HepG2 (cell line): ENCODE measurements around the gene LPCAT4. TPM values are rescaled to one million over a fixed set of nuclear protein-coding genes. Genes with fewer than 3 reads are reported as not detected.
A peak's percentile ranks its signal among the peaks of the same experiment; 100 is the strongest.

Experiments used
- ATAC-seq: fragments of 200-7000 bp; cut with Tn5 transposase; 3 replicates; pipeline ENCODE4 v1.9.1; 2020; ENCODE audit warnings: mild to moderate bottlenecking, moderate library complexity
- BruUV-seq: library from RNA; stranded (reverse); fragments of 400-500 nt; replicated peaks from 2 replicates; lab custom pipeline; 2021; lab: Mats Ljungman, UMichigan
- CTCF ChIA-PET: fragments of 300-600 bp; formaldehyde crosslinking; extraction: SDS; loops from one replicate; lab custom pipeline; 2021; ENCODE audit warnings: low total read pairs, inconsistent platforms, low intra/inter-chr PET ratio; lab: Yijun Ruan, JAX
- POLR2A ChIA-PET: fragments of 350-600 bp; sonication (Branson Sonifier 250); formaldehyde crosslinking; loops from one replicate; lab custom pipeline; 2020; ENCODE audit warnings: antibody characterized with exemption, inconsistent platforms; lab: Yijun Ruan, JAX
- DNase-seq: peaks from one replicate; pipeline ENCODE4 v3.0.0-alpha.2; 2015; ENCODE audit warnings: low spot score
- FAIRE-seq: peaks from 3 replicates; lab custom pipeline; 2011; peaks lifted over from hg19 to GRCh38; lab: Jason Lieb, UNC
- H2AFZ ChIP-seq: one replicate; pipeline ENCODE4 v1.6.1; 2011; ENCODE audit warnings: low read length, inconsistent platforms
- H3K27ac ChIP-seq: fragments of 300-600 bp; 3 replicates; pipeline ENCODE4 v1.8.0; 2011; ENCODE audit warnings: mixed run types, mild to moderate bottlenecking, mixed read lengths, low read length, inconsistent platforms; ENCODE audit not compliant: insufficient read depth; ENCODE audit errors: extremely low read length
- H3K27me3 ChIP-seq, 2 experiments: fragments of 200-600 bp in 1 of 2; 2 replicates in 1 of 2; 3 replicates in 1 of 2; pipeline versions ENCODE4 v1.6.0 to v1.8.0; 2011; ENCODE audit warnings: low read length in 2 of 2, mild to moderate bottlenecking in 2 of 2, moderate library complexity in 2 of 2, inconsistent platforms in 1 of 2; ENCODE audit not compliant: insufficient read depth in 2 of 2, control insufficient read depth in 1 of 2
- H3K36me3 ChIP-seq, 2 experiments: fragments of 200-600 bp in 1 of 2; replicated peaks in 1 of 2; 2 replicates in 1 of 2; 3 replicates in 1 of 2; pipeline versions ENCODE4 v1.5.1 to v1.8.0; 2011; ENCODE audit warnings: low read length in 2 of 2, inconsistent platforms in 1 of 2; ENCODE audit not compliant: insufficient read depth in 2 of 2, control insufficient read depth in 1 of 2
- H3K4me1 ChIP-seq: 2 replicates; pipeline ENCODE4 v1.5.1; 2012; ENCODE audit warnings: low read length, inconsistent platforms; ENCODE audit not compliant: insufficient read depth
- H3K4me2 ChIP-seq: 2 replicates; pipeline ENCODE4 v1.6.0; 2011; ENCODE audit warnings: low read depth, low read length, inconsistent platforms
- H3K4me3 ChIP-seq, 3 experiments: fragments of 200-600 bp in 1 of 3; sonication (generic), shearing (Covaris generic) in 1 of 3; replicated peaks in 1 of 3; 2 replicates each; pipeline ENCODE4 v1.5.1; 2011 to 2016; ENCODE audit warnings: low read length in 3 of 3, inconsistent platforms in 2 of 3, low read depth in 2 of 3, mild to moderate bottlenecking in 2 of 3, control low read depth in 1 of 3, mixed read lengths in 1 of 3; ENCODE audit not compliant: insufficient read depth in 1 of 3
- H3K79me2 ChIP-seq: one replicate; pipeline ENCODE4 v1.6.1; 2011; ENCODE audit warnings: low read length, inconsistent platforms; ENCODE audit not compliant: insufficient read depth
- H3K9ac ChIP-seq: 2 replicates; pipeline ENCODE4 v1.6.0; 2011; ENCODE audit warnings: mild to moderate bottlenecking, low read depth, low read length, inconsistent platforms; ENCODE audit not compliant: insufficient read depth
- H3K9me3 ChIP-seq: 2 replicates; pipeline ENCODE4 v1.5.1; 2012; ENCODE audit warnings: mild to moderate bottlenecking, low read length
- H4K20me1 ChIP-seq: 2 replicates; pipeline ENCODE4 v1.6.0; 2011; ENCODE audit warnings: inconsistent platforms, mild to moderate bottlenecking, low read length, moderate library complexity; ENCODE audit not compliant: insufficient read depth
- PHF21A ChIP-seq: sonication (generic); formaldehyde crosslinking; IDR thresholded peaks from 2 replicates; pipeline ENCODE4 v1.5.0; 2020; ENCODE audit warnings: mild to moderate bottlenecking, missing genetic modification reagents
- POLR2AphosphoS5 ChIP-seq: IDR thresholded peaks from 2 replicates; pipeline ENCODE4 v1.6.1; 2012; ENCODE audit warnings: low read depth, low read length
- PRPF4 ChIP-seq: fragments of 200-400 bp; formaldehyde crosslinking; IDR thresholded peaks from 2 replicates; pipeline ENCODE4 v1.6.1; 2016; ENCODE audit warnings: low read length, low read depth; ENCODE audit not compliant: poor library complexity, severe bottlenecking
- SAFB2 ChIP-seq: sonication (generic); formaldehyde crosslinking; IDR thresholded peaks from 2 replicates; pipeline ENCODE4 v1.5.1; 2020; ENCODE audit warnings: missing genetic modification reagents, low read depth, mild to moderate bottlenecking, borderline replicate concordance
- SMAD1 ChIP-seq: sonication (generic); formaldehyde crosslinking; IDR thresholded peaks from 2 replicates; pipeline ENCODE4 v1.4.0; 2020; ENCODE audit warnings: missing genetic modification reagents, low read depth, mild to moderate bottlenecking, borderline replicate concordance
- TOPORS ChIP-seq: sonication (generic); formaldehyde crosslinking; IDR thresholded peaks from 2 replicates; pipeline ENCODE4 v1.8.0; 2023; ENCODE audit warnings: mild to moderate bottlenecking, missing genetic modification reagents
- ZNF687 ChIP-seq: sonication (generic); formaldehyde crosslinking; IDR thresholded peaks from 2 replicates; pipeline ENCODE4 v1.5.1; 2020; ENCODE audit warnings: mild to moderate bottlenecking, missing genetic modification reagents, moderate library complexity
- WGBS: methylation state at CpG from one replicate; pipeline ENCODE4 v1.1.6; 2017; ENCODE audit warnings: low lambda C conversion rate; 5-methylcytosine and 5-hydroxymethylcytosine counted together
- in situ Hi-C: cut with HindIII; loops from 2 replicates; pipeline ENCODE4 v1.10.0; 2017; ENCODE audit warnings: low pct_unique_long_range_greater_than_20kb; ENCODE audit not compliant: extremely low pct_ligation_motif_present
- intact Hi-C: fragments of 100-400 bp; cut with micrococcal nuclease; formaldehyde crosslinking; loops from one replicate; pipeline ENCODE4 v1.10.0; 2022; ENCODE audit not compliant: unreplicated experiment
- polyA plus RNA-seq, 8 experiments: library from polyadenylated mRNA; depleted of rRNA in 3 of 8; stranded (reverse) in 7 of 8; unstranded in 1 of 8; fragments of >200 nt; fragmentation: Illumina TruSeq in 4 of 8; extraction: Trizol in 4 of 8; gene quantifications; 2 replicates each; pipeline versions ENCODE4 v1.2.1 to v1.2.3, GENCODE V29; 2011 to 2016; ENCODE audit warnings: low read depth in 4 of 8, missing spikeins in 1 of 8, mixed read lengths in 1 of 8; ENCODE audit not compliant: insufficient read depth in 1 of 8
- total RNA-seq, 5 experiments: library from RNA; depleted of rRNA; stranded (reverse); fragments of >200 nt; fragmentation: Illumina TruSeq; extraction: Trizol; gene quantifications; 2 replicates each; pipeline ENCODE4 v1.2.3, GENCODE V29; 2016; ENCODE audit warnings: low read depth in 1 of 5

LPCAT4 gene
- total and polyA plus RNA-seq, 2 of the 13 experiments (the other 11 are each of a cell fraction or from before 2014, with no cell fraction given): 8.1 to 57.1 TPM

- TF ChIP-seq ZNF687 (CRISPR knock-in tag) (peak; percentile 74), PRPF4 (no peak), PHF21A (CRISPR knock-in tag) (peak; percentile 31; the same call in 1 of the 2 replicates), POLR2AphosphoS5 (peak; percentile 41), SMAD1 (peak; percentile 39; the same call in 1 of the 2 replicates), TOPORS (CRISPR knock-in tag) (0 out of 2 replicates have a peak, but pooled peaks have one; percentile 47)
These were observed 29.3 kb downstream of the LPCAT4 start, which contains the start of gene SLC12A6 (continued) for GRCh38 chr15:34337557-34338306.

GRCh38 chr15:34336991-34337556 lies 29.9 kb downstream of the LPCAT4 start:
- CTCF ChIA-PET: no interaction called here
- H3K4me2 ChIP-seq: peak overlapping the region; percentile 93
- no peaks in the 10 kb centered on the region for H3K9me3 ChIP-seq
- H4K20me1 ChIP-seq: no peaks in the 10 kb centered on the region
- POLR2A ChIA-PET: interaction anchor here (0.9 to 1.9 kb wide), 6 partner anchors 9 to 633 kb away, joined by 3 to 16 read pairs (median 4); partner anchors contain the start of genes AQR, GOLGA8B and KATNBL1
- peaks cover 0 to 3% of the 10 kb centered on the region in 2 experiments; a peak in 1 of 5 replicates for H3K36me3 ChIP-seq
- H2AFZ ChIP-seq: no peak overlapping the region
- in situ Hi-C loops: no loop called here
- 9% methylated on average over 17 of the region's 26 CpGs for WGBS
- FAIRE-seq (no peak), ATAC-seq (peak; percentile 34), DNase-seq (no peak)
- no peaks in the 10 kb centered on the region; a peak in 1 of 5 replicates for H3K27me3 ChIP-seq
- BruUV-seq: no TSS peak
- peaks cover 10% of the 10 kb centered on the region for H3K79me2 ChIP-seq
- peaks cover 48% of the 10 kb centered on the region for H3K4me1 ChIP-seq
- H3K4me3 ChIP-seq: peak overlapping the region; percentile 83 to 97 (median 83)
- peak overlapping the region; percentile 78 for H3K27ac ChIP-seq
- intact Hi-C loops: no loop called here
- H3K9ac ChIP-seq: peak overlapping the region; percentile 81
- 0 out of 2 replicates have a peak, but pooled peaks have one; percentile 9 for TF ChIP-seq SAFB2
